Pancreas (tissue), 10 donors: ENCODE data around the gene KCNQ5. TPM values are rescaled to one million over a fixed set of nuclear protein-coding genes. Genes with fewer than 3 reads are reported as not detected.

Source experiments
- ATAC-seq, 4 donors: fragments of 200-7000 bp; cut with Tn5 transposase; one replicate each; pipeline versions ENCODE4 v1.8.0 to v1.9.1; 2020; ENCODE audit warnings: mild to moderate bottlenecking in 4 of 4, moderate library complexity in 4 of 4
- DNase-seq, 6 donors: peaks; one replicate each; pipeline ENCODE4 v3.0.0-alpha.2; 2020
- FAIRE-seq: peaks from 2 replicates; lab custom pipeline; 2012; peaks lifted over from hg19 to GRCh38; lab: Jason Lieb, UNC
- H3K27ac ChIP-seq, 4 donors: fragments of 200-600 bp; sonication (generic); 1 replicate in 3 of 4; 2 replicates in 1 of 4; pipeline versions ENCODE4 v1.5.0 to v1.8.0; 2020
- H3K27me3 ChIP-seq, 4 donors: fragments of 200-600 bp; one replicate each; pipeline ENCODE4 v1.8.0; 2021
- H3K36me3 ChIP-seq, 3 donors: fragments of 200-600 bp; sonication (generic) in 1 of 3; one replicate each; pipeline versions ENCODE4 v1.5.0 to v1.8.0; 2020 to 2021
- H3K4me1 ChIP-seq, 3 donors: fragments of 200-600 bp; one replicate each; pipeline ENCODE4 v1.8.0; 2021
- H3K4me3 ChIP-seq, 4 donors: fragments of 200-600 bp; sonication (generic) in 2 of 4; one replicate each; pipeline versions ENCODE4 v1.5.0 to v1.8.0; 2020 to 2021
- H3K9me3 ChIP-seq, 4 donors: fragments of 200-600 bp; one replicate each; pipeline ENCODE4 v1.8.0; 2021
- WGBS, 2 donors: extraction: QIAGEN DNeasy Blood & Tissue Kit; methylation state at CpG; one replicate each; pipeline ENCODE4 v1.1.7; 2013; 5-methylcytosine and 5-hydroxymethylcytosine counted together
- intact Hi-C, 3 donors: fragments of 100-400 bp; cut with DNase I; formaldehyde crosslinking; loops; one replicate each; pipeline versions ENCODE4 v1.11.1 to v1.14.2; 2022
- polyA plus RNA-seq, 2 donors: library from polyadenylated mRNA; stranded (reverse); fragments of 200-250 nt; gene quantifications; one replicate each; pipeline ENCODE4 v1.2.3, GENCODE V29; 2013
- total RNA-seq, 6 donors: library from RNA; stranded (reverse); fragmentation: NEBNext Ultra II Directional in 4 of 6; extraction: Animal tissue kit (Norgen Biotek cat#: 25700) in 4 of 6; gene quantifications; one replicate each; pipeline versions ENCODE4 v1.2.1 to v1.2.4, GENCODE V29; 2021 to 2023
- TF ChIP-seq, protein P1 (sequence below), 4 donors: fragments of 200-600 bp; sonication (generic) in 3 of 4; IDR thresholded peaks; one replicate each; pipeline versions ENCODE4 v1.5.0 to v1.8.0; 2021; ENCODE audit warnings: antibody characterized with exemption in 4 of 4
- donor health status: healthy with polysubstance abuse.
- donor health status: DM: no; HTN: no; CAD: no; lungs with moderate emphysema.
- donor health status: DM: no; HTN: no; CAD: no.
- donor health status: control.
- donor health status: control.
- donor health status: Bipolar disorder and iron deficiency.
- donor health status: DM: yes; HTN: yes; CAD: no.
- donor health status: DM: no; HTN: no; CAD: no.
- donor health status: DM: no; HTN: no; CAD: no.
- donor health status: DM: yes; HTN: yes; CAD: no.

The KCNQ5 gene
- total and polyA plus RNA-seq, 8 donors, result 0.03 to 1.1 (median 0.13) TPM

DNA sequence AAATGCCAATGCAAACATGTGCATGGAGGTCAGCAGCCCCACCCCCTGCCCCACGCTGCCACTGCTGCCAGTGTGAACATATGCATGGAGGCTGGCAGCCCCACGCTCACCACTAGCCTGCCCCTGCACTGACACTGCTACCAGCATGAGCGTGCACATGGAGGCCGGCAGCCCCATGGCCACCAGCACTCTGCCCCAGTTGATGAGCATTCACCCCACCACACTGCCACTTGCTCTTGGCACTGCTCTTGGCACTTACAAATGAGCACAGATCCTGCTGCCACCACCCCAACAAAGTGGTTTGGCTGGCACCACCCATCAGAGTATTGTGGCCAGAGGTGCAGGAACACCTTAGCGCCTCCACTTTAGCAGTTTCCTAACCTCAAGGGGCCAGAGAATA is 429.3 kb downstream of the KCNQ5 start:
- Histone ChIP-seq H3K9me3 (no peaks in the 10 kb centered on the region), H3K4me1 (no peaks in the 10 kb centered on the region), H3K27me3 (no peaks in the 10 kb centered on the region), H3K27ac (no peak overlapping the region), H3K4me3 (no peak overlapping the region), H3K36me3 (no peaks in the 10 kb centered on the region)
- ATAC-seq, result no peak
- intact Hi-C loops, result no loop called here
- DNase-seq, result no peak
- TF ChIP-seq, protein P1, sequence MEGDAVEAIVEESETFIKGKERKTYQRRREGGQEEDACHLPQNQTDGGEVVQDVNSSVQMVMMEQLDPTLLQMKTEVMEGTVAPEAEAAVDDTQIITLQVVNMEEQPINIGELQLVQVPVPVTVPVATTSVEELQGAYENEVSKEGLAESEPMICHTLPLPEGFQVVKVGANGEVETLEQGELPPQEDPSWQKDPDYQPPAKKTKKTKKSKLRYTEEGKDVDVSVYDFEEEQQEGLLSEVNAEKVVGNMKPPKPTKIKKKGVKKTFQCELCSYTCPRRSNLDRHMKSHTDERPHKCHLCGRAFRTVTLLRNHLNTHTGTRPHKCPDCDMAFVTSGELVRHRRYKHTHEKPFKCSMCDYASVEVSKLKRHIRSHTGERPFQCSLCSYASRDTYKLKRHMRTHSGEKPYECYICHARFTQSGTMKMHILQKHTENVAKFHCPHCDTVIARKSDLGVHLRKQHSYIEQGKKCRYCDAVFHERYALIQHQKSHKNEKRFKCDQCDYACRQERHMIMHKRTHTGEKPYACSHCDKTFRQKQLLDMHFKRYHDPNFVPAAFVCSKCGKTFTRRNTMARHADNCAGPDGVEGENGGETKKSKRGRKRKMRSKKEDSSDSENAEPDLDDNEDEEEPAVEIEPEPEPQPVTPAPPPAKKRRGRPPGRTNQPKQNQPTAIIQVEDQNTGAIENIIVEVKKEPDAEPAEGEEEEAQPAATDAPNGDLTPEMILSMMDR (IDR thresholded peaks at IDR 0.05), result no peak
- no peak for FAIRE-seq
- 88 to 93% methylated on average over 5 of the region's 5 CpGs for WGBS, 2 donors

DNA sequence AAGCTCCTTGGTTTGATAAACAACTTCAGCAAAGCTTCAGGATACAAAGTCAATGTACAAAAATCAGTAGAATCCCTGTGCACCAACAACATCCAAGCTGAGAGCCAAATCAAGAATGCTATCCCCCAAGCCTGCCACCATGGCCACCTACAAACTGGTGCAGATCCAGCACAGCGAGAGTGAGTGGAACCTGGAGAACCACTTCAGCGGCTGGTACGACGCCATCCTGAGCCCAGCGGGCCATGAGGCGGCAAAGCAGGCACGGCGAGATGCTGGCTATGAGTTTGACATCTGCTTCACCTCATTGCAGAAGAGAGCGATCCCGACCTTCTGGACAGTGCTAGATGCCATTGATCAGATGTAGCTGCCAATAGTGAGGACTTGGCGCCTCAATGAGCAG is 433.1 kb downstream of the KCNQ5 start:
- intact Hi-C loops, result no loop called here
- TF ChIP-seq, protein P1 (IDR thresholded peaks at IDR 0.05), result no peak
- FAIRE-seq, result no peak

DNA sequence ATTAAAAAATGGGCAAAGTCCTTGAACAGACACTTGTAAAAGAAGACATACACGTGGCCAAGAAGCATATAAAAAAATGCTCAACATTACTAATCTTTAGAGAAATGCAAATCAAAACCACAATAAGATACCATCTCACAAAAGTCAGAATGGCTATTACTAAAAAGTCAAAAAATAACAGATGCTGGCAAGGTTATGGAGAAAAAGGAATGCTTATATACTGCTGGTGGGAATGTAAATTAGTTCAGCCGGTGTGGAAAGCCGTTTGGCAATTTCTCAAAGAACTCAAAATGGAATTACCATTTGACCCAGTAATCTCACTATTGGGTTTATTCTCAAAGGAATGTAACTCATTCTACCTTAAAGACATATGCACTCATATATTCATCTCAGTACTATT is 436.9 kb downstream of the KCNQ5 start:
- 50 to 63% methylated on average over 3 of the region's 3 CpGs for WGBS, 2 donors
- intact Hi-C loops, result no loop called here
- Histone ChIP-seq H3K4me3 (no peak overlapping the region), H3K27me3 (no peaks in the 10 kb centered on the region), H3K4me1 (no peaks in the 10 kb centered on the region), H3K9me3 (no peaks in the 10 kb centered on the region), H3K27ac (no peak overlapping the region), H3K36me3 (no peaks in the 10 kb centered on the region)
- TF ChIP-seq, protein P1 (IDR thresholded peaks at IDR 0.05), result no peak
- DNase-seq, result no peak
- FAIRE-seq, result no peak
- no peak for ATAC-seq

More for the DNA sequence above, 433.1 kb downstream of the KCNQ5 start:
- WGBS, 2 donors, result 74 to 82% methylated on average over 11 of the region's 11 CpGs
- DNase-seq, result no peak
- H3K9me3 ChIP-seq, result no peaks in the 10 kb centered on the region
- no peaks in the 10 kb centered on the region for H3K36me3 ChIP-seq
- H3K4me1 ChIP-seq, result no peaks in the 10 kb centered on the region
- H3K27me3 ChIP-seq, result no peaks in the 10 kb centered on the region
- no peak overlapping the region for H3K4me3 ChIP-seq
- ATAC-seq, result no peak
- no peak overlapping the region for H3K27ac ChIP-seq

- TF ChIP-seq, protein P1 (IDR thresholded peaks at IDR 0.05), result no peak
- intact Hi-C loops, result no loop called here
- ATAC-seq, result no peak
Measured at GRCh38 chr6:73062130-73062529, 440.3 kb downstream of the KCNQ5 start.

GRCh38 chr6:73062837-73063236 is 441.0 kb downstream of the KCNQ5 start:
- no peaks in the 10 kb centered on the region for H3K36me3 ChIP-seq
- TF ChIP-seq, protein P1 (IDR thresholded peaks at IDR 0.05), result no peak
- no peaks in the 10 kb centered on the region for H3K27me3 ChIP-seq
- H3K27ac ChIP-seq, result no peak overlapping the region
- no peak overlapping the region for H3K4me3 ChIP-seq
- no peak for ATAC-seq
- H3K9me3 ChIP-seq, result no peaks in the 10 kb centered on the region
- no peaks in the 10 kb centered on the region for H3K4me1 ChIP-seq
- no peak for DNase-seq
- intact Hi-C loops, result no loop called here
- 53 to 59% methylated on average over 2 of the region's 2 CpGs for WGBS, 2 donors
- no peak for FAIRE-seq

More at GRCh38 chr6:73062130-73062529, 440.3 kb downstream of the KCNQ5 start:
- H3K9me3 ChIP-seq, result no peaks in the 10 kb centered on the region
- WGBS, 2 donors, result 39 to 54% methylated on average over 4 of the region's 4 CpGs
- DNase-seq (no peak), FAIRE-seq (no peak)
- no peaks in the 10 kb centered on the region for H3K4me1 ChIP-seq
- H3K4me3 ChIP-seq, result no peak overlapping the region
- no peak overlapping the region for H3K27ac ChIP-seq
- no peaks in the 10 kb centered on the region for H3K27me3 ChIP-seq
- H3K36me3 ChIP-seq, result no peaks in the 10 kb centered on the region
